Endothelial cell of umbilical vein (primary cell): Measurements from ENCODE around the gene OLAH. TPM values are rescaled to one million over a fixed set of nuclear protein-coding genes. Genes with fewer than 3 reads are reported as not detected.
"Not testable (repeated sequence)": the region's sequence is repeated elsewhere in the genome, so short reads cannot be mapped to it uniquely, and the experiment has no call there.

Experiments used
- BruUV-seq: library from RNA; stranded (reverse); fragments of 400-500 nt; replicated peaks from 2 replicates; lab custom pipeline; 2021; lab: Mats Ljungman, UMichigan
- CTCF ChIA-PET: fragments of 300-600, 350-600 bp; sonication (Branson Sonifier 250); formaldehyde crosslinking; loops from one replicate; lab custom pipeline; 2021; ENCODE audit warnings: antibody characterized with exemption, inconsistent platforms; lab: Charles Lee
- POLR2A ChIA-PET: fragments of 300-600, 350-600 bp; sonication (Branson Sonifier 250); formaldehyde crosslinking; loops from one replicate; lab custom pipeline; 2021; ENCODE audit warnings: antibody characterized with exemption, inconsistent platforms; lab: Charles Lee
- DNase-seq: peaks from one replicate; pipeline ENCODE4 v3.0.0-alpha.2; 2011; ENCODE audit warnings: low read depth, low spot score
- FAIRE-seq: peaks from 2 replicates; lab custom pipeline; 2011; peaks lifted over from hg19 to GRCh38; lab: Jason Lieb, UNC
- H2AFZ ChIP-seq: 2 replicates; pipeline ENCODE4 v1.6.0; 2012; ENCODE audit warnings: low read depth, low read length, control low read depth, inconsistent platforms
- H3K27ac ChIP-seq: 2 replicates; pipeline ENCODE4 v1.5.1; 2011; ENCODE audit warnings: low read depth, mild to moderate bottlenecking, control low read depth, low read length, moderate library complexity; ENCODE audit not compliant: insufficient read depth
- H3K27me3 ChIP-seq, 2 experiments: 2 replicates each; pipeline versions ENCODE4 v1.6.0 to v1.6.1; 2011; ENCODE audit warnings: low read length in 2 of 2, mixed read lengths in 1 of 2; ENCODE audit not compliant: control insufficient read depth in 2 of 2, insufficient read depth in 2 of 2
- H3K36me3 ChIP-seq, 2 experiments: 2 replicates in 1 of 2; 3 replicates in 1 of 2; pipeline ENCODE4 v1.5.1; 2011; ENCODE audit warnings: low read length in 2 of 2, mild to moderate bottlenecking in 1 of 2, moderate library complexity in 1 of 2; ENCODE audit not compliant: control insufficient read depth in 2 of 2, insufficient read depth in 2 of 2; ENCODE audit errors: extremely low read depth in 1 of 2
- H3K4me1 ChIP-seq: 3 replicates; pipeline ENCODE4 v1.5.1; 2011; ENCODE audit warnings: mild to moderate bottlenecking, low read length; ENCODE audit not compliant: control insufficient read depth, insufficient read depth; ENCODE audit errors: extremely low read depth
- H3K4me2 ChIP-seq: 2 replicates; pipeline ENCODE4 v1.6.1; 2011; ENCODE audit warnings: low read length, control low read depth, mixed read lengths; ENCODE audit not compliant: insufficient read depth
- H3K4me3 ChIP-seq, 3 experiments: fragments of 200-600 bp in 1 of 3; sonication (generic), shearing (Covaris generic) in 1 of 3; replicated peaks in 1 of 3; 2 replicates each; pipeline ENCODE4 v1.5.1; 2011 to 2016; ENCODE audit warnings: control low read depth in 3 of 3, low read length in 3 of 3, mild to moderate bottlenecking in 2 of 3, inconsistent platforms in 1 of 3, low read depth in 1 of 3, moderate library complexity in 1 of 3; ENCODE audit not compliant: insufficient read depth in 1 of 3
- H3K79me2 ChIP-seq: 2 replicates; pipeline ENCODE4 v1.6.0; 2012; ENCODE audit warnings: low read length, inconsistent platforms; ENCODE audit not compliant: control insufficient read depth, insufficient read depth
- H3K9ac ChIP-seq: replicated peaks from 2 replicates; pipeline ENCODE3; 2011; ENCODE audit warnings: low read length, control low read depth; ENCODE audit not compliant: insufficient read depth; ENCODE audit errors: extremely low read depth
- H3K9me1 ChIP-seq: replicated peaks from 3 replicates; pipeline ENCODE4 v1.6.0; 2011; ENCODE audit warnings: mild to moderate bottlenecking, low read length; ENCODE audit not compliant: control insufficient read depth, insufficient read depth; ENCODE audit errors: extremely low read depth
- H3K9me3 ChIP-seq: replicated peaks from 2 replicates; pipeline ENCODE4 v1.5.1; 2012; ENCODE audit warnings: low read length, inconsistent platforms; ENCODE audit not compliant: control insufficient read depth, insufficient read depth
- H4K20me1 ChIP-seq: replicated peaks from 2 replicates; pipeline ENCODE3; 2011; ENCODE audit warnings: mild to moderate bottlenecking, low read length; ENCODE audit not compliant: control insufficient read depth, insufficient read depth; ENCODE audit errors: extremely low read depth
- CTCF ChIP-seq, 2 donors: IDR thresholded peaks; 1 replicate in 1 of 2; 2 replicates in 1 of 2; pipeline ENCODE4 v1.5.1; 2011; ENCODE audit warnings: low read length in 2 of 2, mild to moderate bottlenecking in 2 of 2, moderate library complexity in 2 of 2, control low read depth in 1 of 2, inconsistent platforms in 1 of 2, low read depth in 1 of 2; ENCODE audit not compliant: insufficient read depth in 1 of 2; ENCODE audit errors: extremely low read depth in 1 of 2
- EZH2 ChIP-seq: IDR thresholded peaks from 2 replicates; pipeline ENCODE4 v1.6.1; 2012; ENCODE audit warnings: borderline replicate concordance, low read depth, mild to moderate bottlenecking, moderate library complexity, low read length, inconsistent platforms; ENCODE audit not compliant: severe bottlenecking
- FOS ChIP-seq: IDR thresholded peaks from 2 replicates; pipeline ENCODE4 v1.6.1; 2011; ENCODE audit warnings: mild to moderate bottlenecking, low read length, moderate library complexity, borderline replicate concordance; ENCODE audit not compliant: insufficient read depth
- GATA2 ChIP-seq: IDR thresholded peaks from 2 replicates; pipeline ENCODE4 v1.7.0; 2011; ENCODE audit warnings: low read depth, mild to moderate bottlenecking, moderate library complexity, mixed read lengths, low read length; ENCODE audit not compliant: insufficient read length, insufficient read depth
- JUN ChIP-seq: IDR thresholded peaks from 2 replicates; pipeline ENCODE4 v1.6.1; 2011; ENCODE audit warnings: borderline replicate concordance, low read depth; ENCODE audit not compliant: insufficient read length, insufficient read depth
- MAX ChIP-seq: IDR thresholded peaks from 2 replicates; pipeline ENCODE4 v1.6.1; 2011; ENCODE audit not compliant: insufficient read depth, insufficient read length
- MYC ChIP-seq: IDR thresholded peaks from one replicate; pipeline ENCODE4 v1.6.1; 2011; ENCODE audit warnings: mild to moderate bottlenecking, low read depth, low read length
- POLR2A ChIP-seq: IDR thresholded peaks from 2 replicates; pipeline ENCODE4 v1.6.1; 2012; ENCODE audit warnings: low read depth, mild to moderate bottlenecking, control low read depth, low read length
- POLR2AphosphoS5 ChIP-seq: IDR thresholded peaks from 2 replicates; pipeline ENCODE4 v1.6.1; 2012; ENCODE audit warnings: low read depth, mild to moderate bottlenecking, control low read depth, low read length, moderate library complexity; ENCODE audit not compliant: insufficient read depth
- dilution Hi-C: fragments of 300-500 bp; cut with MboI; formaldehyde crosslinking; loops from one replicate; pipeline ENCODE4 v1.15.0; 2019; ENCODE audit warnings: low sequenced_read_pairs; ENCODE audit not compliant: extremely low pct_ligation_motif_present
- intact Hi-C: fragments of 100-400 bp; cut with micrococcal nuclease; formaldehyde crosslinking; loops from one replicate; pipeline ENCODE4 v1.10.0; 2022
- polyA plus RNA-seq, 4 experiments: library from polyadenylated mRNA; depleted of rRNA in 3 of 4; stranded (reverse) in 3 of 4; unstranded in 1 of 4; fragments of >200 nt; gene quantifications; 2 replicates each; pipeline versions ENCODE4 v1.2.1 to v1.2.3, GENCODE V29; 2011 to 2012; ENCODE audit warnings: missing spikeins in 1 of 4
- total RNA-seq: library from RNA; stranded (reverse); gene quantifications from 2 replicates; pipeline ENCODE4 v1.2.3, GENCODE V29; 2021

The OLAH gene
- total and polyA plus RNA-seq, 2 donors (not counting 3 experiments of a cell fraction or from before 2014, with no cell fraction given) = 0.26 to 0.51 TPM

- H4K20me1 ChIP-seq = no peaks in the 10 kb centered on the region
- H3K27me3 ChIP-seq = no peaks in the 10 kb centered on the region
- H3K9me1 ChIP-seq = no peaks in the 10 kb centered on the region
- BruUV-seq = no TSS peak
- H3K4me1 ChIP-seq = no peaks in the 10 kb centered on the region
- DNase-seq (no peak), FAIRE-seq (no peak)
- ChIA-PET CTCF (no interaction called here), POLR2A (no interaction called here)
- H2AFZ ChIP-seq = no peak overlapping the region
- H3K9ac ChIP-seq = no peak overlapping the region
- no peak overlapping the region for H3K4me2 ChIP-seq
- no peaks in the 10 kb centered on the region for H3K9me3 ChIP-seq
- H3K4me3 ChIP-seq = no peak overlapping the region
- H3K36me3 ChIP-seq = no peaks in the 10 kb centered on the region
- H3K27ac ChIP-seq = no peak overlapping the region
- dilution Hi-C loops (no loop called here), intact Hi-C loops (no loop called here)
- TF ChIP-seq POLR2A (no peak), MYC (no peak), CTCF (IDR thresholded peaks at IDR 0.05; ENCODE audit: extremely low read depth in 1 of 2, insufficient read depth in 1 of 2, low read depth in 1 of 2, low read length in 2 of 2) (no peak), MAX (no peak), EZH2 (no peak), JUN (no peak), POLR2AphosphoS5 (no peak), FOS (no peak), GATA2 (no peak)
- H3K79me2 ChIP-seq = no peaks in the 10 kb centered on the region
Measured at GRCh38 chr10:14995964-14996565, 47.7 kb upstream of the OLAH start.

- H2AFZ ChIP-seq, BruUV-seq, H3K4me2 ChIP-seq, intact Hi-C loops, H4K20me1 ChIP-seq, CTCF ChIA-PET, H3K27ac ChIP-seq, dilution Hi-C loops, H3K27me3 ChIP-seq, H3K4me3 ChIP-seq, H3K9ac ChIP-seq, POLR2A ChIA-PET, H3K9me3 ChIP-seq, H3K4me1 ChIP-seq, H3K9me1 ChIP-seq, H3K79me2 ChIP-seq, H3K36me3 ChIP-seq, FAIRE-seq, DNase-seq: not testable (repeated sequence)
Measured at GRCh38 chr10:15013530-15013929, 30.2 kb upstream of the OLAH start.
